GM18517 (cell line): Measurements from ENCODE around the gene USP19.
A peak's percentile ranks its signal among the peaks of the same experiment; 100 is the strongest.

Source experiments
- ATAC-seq: cut with Tn5 transposase; IDR thresholded peaks from one replicate; pipeline ENCODE4 v1.9.1; 2021; ENCODE audit warnings: mild to moderate bottlenecking, moderate library complexity; ENCODE audit not compliant: unreplicated experiment

The USP19 gene, protein sequence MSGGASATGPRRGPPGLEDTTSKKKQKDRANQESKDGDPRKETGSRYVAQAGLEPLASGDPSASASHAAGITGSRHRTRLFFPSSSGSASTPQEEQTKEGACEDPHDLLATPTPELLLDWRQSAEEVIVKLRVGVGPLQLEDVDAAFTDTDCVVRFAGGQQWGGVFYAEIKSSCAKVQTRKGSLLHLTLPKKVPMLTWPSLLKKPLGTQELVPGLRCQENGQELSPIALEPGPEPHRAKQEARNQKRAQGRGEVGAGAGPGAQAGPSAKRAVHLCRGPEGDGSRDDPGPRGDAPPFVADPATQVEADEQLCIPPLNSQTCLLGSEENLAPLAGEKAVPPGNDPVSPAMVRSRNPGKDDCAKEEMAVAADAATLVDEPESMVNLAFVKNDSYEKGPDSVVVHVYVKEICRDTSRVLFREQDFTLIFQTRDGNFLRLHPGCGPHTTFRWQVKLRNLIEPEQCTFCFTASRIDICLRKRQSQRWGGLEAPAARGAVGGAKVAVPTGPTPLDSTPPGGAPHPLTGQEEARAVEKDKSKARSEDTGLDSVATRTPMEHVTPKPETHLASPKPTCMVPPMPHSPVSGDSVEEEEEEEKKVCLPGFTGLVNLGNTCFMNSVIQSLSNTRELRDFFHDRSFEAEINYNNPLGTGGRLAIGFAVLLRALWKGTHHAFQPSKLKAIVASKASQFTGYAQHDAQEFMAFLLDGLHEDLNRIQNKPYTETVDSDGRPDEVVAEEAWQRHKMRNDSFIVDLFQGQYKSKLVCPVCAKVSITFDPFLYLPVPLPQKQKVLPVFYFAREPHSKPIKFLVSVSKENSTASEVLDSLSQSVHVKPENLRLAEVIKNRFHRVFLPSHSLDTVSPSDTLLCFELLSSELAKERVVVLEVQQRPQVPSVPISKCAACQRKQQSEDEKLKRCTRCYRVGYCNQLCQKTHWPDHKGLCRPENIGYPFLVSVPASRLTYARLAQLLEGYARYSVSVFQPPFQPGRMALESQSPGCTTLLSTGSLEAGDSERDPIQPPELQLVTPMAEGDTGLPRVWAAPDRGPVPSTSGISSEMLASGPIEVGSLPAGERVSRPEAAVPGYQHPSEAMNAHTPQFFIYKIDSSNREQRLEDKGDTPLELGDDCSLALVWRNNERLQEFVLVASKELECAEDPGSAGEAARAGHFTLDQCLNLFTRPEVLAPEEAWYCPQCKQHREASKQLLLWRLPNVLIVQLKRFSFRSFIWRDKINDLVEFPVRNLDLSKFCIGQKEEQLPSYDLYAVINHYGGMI (N-terminal part only)

GRCh38 chr3:49120438-49121131 lies at the start of gene USP19:
Gene USP19 (minus strand): TSS chr3:49120823. CDS start chr3:49119145, 1,678 bp downstream.
- ATAC-seq, result peak; percentile 85

GRCh38 chr3:49166752-49167556 lies 46.3 kb upstream of the USP19 start:
- no peak for ATAC-seq

- no peak for ATAC-seq
Measured at GRCh38 chr3:49165771-49166751, 45.4 kb upstream of the USP19 start, which contains the start of gene CCDC71. Gene CCDC71 (minus strand): TSS chr3:49166331. CDS start chr3:49164208, 2,123 bp downstream.

DNA sequence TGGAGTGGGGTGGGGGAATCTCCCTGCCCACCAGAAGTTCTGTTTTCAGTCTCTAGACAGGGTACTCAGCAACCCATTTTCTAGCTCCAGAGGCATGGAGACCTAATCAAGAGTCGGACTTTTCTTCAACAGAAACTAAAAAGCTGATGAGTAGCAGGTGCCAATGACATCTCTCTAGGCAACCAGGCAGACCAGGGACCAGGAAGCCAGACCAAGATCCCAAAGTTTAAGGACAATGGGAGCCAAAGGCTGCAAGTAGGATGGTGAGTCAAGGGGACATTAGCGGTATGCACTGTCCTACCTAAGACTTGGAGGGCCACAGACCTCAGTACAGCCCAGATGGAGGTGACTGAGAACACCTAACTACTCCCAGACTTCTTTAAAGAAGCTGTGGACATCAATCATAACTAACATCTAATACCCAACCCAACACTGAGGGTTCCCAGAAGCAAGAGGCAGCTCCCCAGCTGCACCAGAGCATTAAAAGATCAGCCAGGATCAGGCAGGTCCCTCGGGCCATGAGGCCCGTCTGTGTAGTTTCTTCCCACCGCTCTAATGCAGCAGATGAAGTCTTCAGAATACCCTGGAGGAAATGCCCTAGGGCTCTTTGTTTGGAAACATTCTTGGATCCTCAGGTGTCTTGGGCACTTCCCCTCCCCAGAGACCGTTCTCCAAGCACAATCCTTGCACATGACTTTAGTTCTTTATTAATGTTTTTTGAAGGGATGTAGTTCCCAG lies 44.5 kb upstream of the USP19 start:
- ATAC-seq, result no peak

DNA sequence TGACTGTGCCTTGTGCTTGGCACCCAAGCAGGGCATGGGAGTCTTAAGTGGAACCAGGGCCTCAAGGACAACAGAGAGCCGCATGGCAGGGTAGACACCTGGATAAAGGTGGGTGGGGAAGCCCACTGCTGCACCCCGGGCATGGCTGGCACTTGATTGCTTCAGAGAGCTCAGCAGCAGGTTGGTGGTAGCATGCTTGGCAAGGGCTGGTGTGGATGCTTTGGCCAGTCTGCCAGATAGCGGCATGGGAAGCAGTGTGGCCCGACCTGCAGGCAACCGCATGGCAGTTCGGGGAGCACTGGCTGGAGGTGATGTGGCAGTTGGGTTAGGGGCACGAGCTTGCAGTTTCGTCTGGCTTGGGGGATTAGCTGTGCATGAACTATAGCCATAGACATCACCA lies 43.0 kb upstream of the USP19 start:
- ATAC-seq, result no peak

DNA sequence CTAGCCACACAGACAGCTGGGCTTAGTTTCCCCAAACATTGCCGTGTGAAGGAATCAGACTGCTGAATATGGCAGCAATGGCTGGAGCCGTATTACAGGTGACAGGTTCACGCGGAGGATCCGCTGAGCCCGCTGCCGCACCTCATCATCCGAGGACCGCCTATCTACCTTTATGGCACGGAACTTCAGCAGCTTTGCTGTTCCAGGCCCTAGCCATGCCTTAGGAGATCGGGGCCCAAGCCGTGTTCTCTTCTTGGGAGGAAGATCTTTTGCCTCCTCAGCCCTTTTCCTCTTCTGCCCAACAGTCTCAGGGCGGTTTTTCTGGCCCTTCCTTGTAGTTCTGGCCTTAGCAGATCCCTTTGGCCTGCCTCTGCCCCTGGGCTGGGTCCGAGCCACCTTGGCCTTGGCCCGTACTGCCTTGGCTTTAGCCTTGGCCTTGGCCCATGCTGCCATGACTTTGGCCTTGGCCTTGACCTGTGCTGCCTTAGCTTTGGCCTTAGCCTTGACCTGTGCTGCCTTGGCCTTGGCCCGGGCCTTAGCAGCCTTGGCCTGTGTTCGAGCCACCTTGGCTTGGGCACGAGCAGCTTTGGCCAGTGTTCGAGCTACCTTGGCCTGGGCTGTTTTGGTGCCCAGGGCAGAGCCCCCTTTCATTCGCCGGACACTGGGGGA lies 42.3 kb upstream of the USP19 start:
- no peak for ATAC-seq

DNA sequence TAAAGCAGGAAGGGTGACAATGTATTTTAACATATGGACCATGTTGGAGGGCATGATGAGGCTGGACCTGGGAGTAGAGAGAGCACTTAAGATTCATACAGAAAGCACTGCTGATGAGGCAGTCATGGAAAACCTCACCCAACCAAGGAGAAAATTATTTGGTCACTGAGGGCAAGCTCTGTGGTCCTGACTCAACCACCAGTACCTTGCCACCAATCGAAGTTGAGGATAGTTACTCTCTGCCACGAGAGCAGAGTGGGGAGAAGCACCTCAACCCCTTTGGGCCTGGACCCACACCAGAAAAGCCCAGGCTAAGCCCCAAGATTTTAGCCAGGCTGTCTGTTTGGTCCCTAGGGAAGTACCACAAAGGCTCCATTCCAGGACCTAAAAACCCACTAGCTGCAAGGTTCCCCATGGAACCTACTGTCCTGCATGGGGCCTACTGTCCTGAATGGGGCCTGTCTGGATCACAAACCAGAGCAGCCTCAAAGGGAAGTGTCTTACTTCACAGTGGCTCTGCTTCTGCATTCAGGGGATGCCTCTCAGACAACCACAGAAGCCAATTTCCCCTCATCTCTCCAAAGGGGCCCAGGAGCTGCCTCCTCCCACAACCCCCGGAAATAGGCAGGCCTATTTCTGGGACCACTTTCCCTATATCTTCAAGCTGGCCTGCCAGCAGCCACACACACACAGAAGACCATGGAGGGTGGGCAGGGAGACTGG lies 41.3 kb upstream of the USP19 start:
- no peak for ATAC-seq

DNA sequence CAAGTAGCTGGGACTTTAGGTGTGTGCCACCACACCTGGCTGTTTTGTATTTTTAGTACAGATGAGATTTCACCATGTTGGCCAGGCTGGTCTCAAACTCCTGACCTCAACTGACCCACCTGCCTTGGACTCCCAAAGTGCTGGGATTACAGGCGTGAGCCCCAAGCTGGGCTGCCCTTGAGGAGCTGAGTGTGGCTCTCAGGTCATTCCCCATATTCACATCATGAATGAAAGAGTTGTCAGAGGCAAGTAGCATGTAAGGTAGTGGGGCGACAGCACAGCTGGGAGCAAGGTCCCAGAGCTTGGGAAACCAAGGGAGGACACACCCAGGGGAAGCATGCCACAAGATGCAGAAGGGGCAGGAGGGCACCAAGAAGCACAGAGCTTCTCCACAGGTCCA lies 40.6 kb upstream of the USP19 start:
- ATAC-seq, result no peak

GRCh38 chr3:49158792-49159191 lies 38.2 kb upstream of the USP19 start:
- no peak for ATAC-seq

GRCh38 chr3:49158103-49158709 lies 37.6 kb upstream of the USP19 start:
- ATAC-seq, result no peak

DNA sequence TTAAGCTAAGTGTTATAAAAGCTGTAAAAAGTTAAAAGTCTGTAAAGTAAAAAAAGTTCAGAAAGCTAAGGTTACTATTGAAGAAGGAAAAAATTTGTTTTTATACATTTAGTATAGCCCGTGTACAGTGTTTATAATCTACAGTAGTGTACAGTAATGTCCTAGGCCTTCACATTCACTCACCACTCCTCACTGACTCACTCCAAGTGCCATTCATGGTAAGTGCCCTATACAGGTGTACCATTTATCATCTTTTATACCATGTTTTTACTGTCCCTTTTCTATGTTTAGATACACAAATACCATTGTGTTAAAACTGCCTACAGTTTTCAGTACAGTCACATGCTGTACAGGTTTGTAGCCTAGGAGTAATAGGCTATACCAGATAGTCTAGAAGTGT lies 36.7 kb upstream of the USP19 start:
- no peak for ATAC-seq

DNA sequence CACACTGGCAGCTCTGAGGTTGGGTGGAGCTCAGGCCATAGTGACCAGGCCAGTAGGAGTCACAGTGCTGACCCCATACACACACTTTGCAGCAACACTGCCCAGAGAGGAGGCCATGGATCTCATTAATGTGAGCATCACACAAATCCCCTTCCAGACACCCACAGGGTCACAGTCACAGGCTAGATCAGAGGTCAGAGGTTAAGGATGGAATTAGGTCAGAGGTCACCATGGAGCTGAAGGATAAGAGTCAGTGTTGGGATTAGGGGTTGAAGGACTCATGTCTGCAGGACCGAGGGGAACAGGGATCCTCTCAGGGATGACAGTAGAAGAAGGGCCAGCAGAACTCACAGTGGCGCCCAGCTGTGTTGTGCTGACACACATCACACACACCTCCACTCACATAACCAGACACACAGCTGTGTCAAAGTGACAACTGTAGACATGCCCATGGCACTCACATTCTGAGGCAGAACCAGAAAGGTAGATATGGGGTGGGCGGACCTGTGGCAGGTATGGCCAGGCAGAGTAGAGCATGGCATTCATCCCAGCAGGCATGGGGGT lies 32.8 kb upstream of the USP19 start:
- no peak for ATAC-seq

DNA sequence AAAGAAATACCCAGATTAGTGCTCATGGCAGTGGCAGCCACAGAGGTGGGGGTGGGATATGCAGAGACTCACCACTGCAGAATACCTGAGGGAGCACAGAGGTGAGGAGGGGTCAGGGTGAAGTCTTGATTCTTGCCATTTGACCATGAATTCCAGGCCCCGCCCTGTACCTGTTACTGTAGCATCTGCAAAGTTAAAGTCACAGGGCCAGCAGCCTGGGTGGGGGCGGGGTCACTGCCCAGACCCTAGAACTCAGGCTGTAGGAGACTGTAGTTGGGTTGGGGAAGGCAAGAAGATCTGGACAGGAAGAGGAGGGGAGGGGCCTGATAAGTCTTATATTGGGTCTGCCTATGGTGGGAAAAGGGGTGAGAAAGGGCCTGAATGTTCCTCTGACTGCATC lies 31.0 kb upstream of the USP19 start:
- no peak for ATAC-seq

- ATAC-seq, result no peak
Measured at GRCh38 chr3:49148159-49148558, 27.5 kb upstream of the USP19 start.

GRCh38 chr3:49140080-49140479 lies 19.5 kb upstream of the USP19 start:
- no peak for ATAC-seq

DNA sequence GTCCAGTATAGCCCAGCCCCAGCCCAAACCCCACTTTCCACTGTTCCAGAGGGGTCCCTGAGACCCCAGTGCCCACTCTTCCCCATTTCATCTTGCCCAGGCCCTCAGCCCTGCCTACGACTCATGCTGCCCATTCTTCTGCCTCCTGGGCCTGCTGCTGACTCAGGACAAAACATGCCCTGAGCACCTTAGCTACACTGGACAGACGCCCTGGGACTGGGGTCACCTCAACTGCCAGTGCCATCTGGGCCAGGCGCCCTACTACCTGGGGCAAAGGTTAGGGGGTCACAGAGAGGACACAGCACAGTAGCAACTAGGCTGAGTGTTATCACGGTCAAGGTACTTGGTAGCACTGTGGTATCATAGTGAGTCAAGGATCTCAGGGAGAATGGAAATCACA lies 14.9 kb upstream of the USP19 start:
- no peak for ATAC-seq
